Measurements from ENCODE around the gene MYADML2. TPM values are rescaled to one million over a fixed set of nuclear protein-coding genes. Genes with fewer than 3 reads are reported as not detected.
"Not testable (repeated sequence)": the region's sequence is repeated elsewhere in the genome, so short reads cannot be mapped to it uniquely, and the experiment has no call there.

The MYADML2 gene
- total RNA-seq, 2 experiments from 2014 or later: not detected

DNA sequence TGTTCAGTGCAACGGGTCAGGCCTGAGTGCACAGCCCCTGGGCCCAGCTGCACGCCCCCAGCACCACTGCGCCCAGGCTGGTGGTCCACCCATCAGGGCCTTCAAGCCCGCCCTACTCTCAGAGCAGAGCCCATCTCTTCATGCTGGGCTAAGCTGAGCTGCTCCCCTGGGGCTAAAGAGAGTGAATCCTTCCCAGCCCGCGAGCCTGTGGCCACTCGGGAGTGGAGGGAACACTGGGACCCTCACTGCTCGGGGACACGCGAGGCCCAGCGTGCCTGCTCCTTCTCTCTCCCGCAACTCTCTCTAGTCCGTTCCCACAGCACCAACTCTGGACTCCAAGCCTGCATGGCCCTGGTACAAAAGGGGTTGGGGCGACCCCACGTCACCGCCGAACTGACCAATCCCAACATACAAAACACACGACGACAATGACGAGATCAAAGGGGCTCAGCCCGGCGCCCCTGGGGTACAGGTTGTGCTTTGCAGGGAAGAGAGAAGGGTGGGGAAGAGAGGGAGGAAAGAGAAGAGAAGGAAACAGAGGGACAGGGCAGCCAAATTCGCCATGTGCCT lies 25.0 kb downstream of the MYADML2 start:
- POLR2A ChIA-PET: no interaction called here
- CTCF ChIA-PET: interaction anchor here (0.8 kb wide), 1 partner anchor 13 kb away, joined by 3 read pairs; no protein-coding TSS in a partner anchor

DNA sequence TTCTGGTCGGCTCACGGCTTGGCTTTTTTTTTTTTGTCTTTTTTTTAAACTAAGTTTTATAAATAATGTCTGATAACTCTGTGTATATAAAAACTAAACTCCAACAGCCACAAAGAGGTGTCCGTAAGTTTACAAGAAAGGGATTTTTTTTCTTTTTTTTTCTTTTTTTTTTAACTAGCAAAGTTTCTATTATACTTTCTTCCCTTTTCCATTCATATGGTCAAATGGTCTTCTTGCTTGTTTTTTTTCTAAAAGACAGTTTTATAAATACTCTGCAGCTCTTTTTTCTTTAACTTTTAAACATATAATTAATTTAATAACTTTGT lies 25.5 kb downstream of the MYADML2 start:
- CTCF ChIA-PET: interaction anchor here (0.8 kb wide), 1 partner anchor 12 kb away, joined by 3 read pairs; no protein-coding TSS in a partner anchor
- POLR2A ChIA-PET: interaction anchor here (0.6 kb wide), 1 partner anchor 681 kb away, joined by 3 read pairs; no protein-coding TSS in a partner anchor

DNA sequence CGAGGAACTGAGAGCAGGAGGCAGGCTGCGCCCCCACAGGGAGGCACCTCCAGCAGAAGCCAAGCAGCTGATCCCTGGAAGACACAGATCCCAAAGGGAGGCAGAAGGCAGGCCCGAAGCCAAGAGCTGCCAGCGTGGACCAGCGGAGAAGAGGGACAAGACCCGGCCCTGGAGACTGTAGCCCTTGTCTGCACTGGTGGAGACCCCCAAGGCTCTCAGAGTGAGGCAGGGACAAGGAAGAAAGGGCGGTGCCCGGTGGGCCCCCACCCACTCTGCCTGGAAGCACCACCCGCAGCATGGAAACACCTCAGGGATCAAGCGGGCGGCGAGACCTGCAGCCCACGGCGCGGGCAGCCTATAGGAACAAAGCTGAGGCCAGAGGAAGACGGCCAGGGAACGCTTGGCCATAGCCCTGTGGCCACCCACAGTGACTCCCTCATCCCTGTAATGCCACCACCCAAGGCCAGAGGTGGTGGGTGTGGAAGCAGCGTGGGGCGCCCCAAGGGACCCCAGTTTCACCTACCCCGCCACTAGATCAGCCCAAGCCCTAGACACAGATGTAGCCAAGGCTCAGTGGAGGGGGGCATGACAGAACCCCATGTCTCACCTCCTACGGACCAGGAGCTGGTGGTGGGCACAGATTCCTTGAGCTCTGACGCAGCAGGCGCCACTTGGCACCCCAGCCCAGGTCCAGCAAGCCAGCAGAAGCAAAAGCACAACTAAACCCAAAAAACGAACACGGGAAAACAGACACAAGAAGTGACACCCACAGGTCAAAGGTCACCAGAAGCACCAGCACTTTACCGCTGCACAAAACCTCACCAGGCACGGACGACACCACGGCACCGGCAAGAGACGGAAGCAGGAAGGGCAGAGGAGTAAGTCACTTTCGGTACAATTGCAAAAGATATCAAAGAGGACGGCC lies 26.2 kb downstream of the MYADML2 start:
- CTCF ChIA-PET: no interaction called here
- POLR2A ChIA-PET: interaction anchor here (0.6 kb wide), 1 partner anchor 682 kb away, joined by 3 read pairs; no protein-coding TSS in a partner anchor

DNA sequence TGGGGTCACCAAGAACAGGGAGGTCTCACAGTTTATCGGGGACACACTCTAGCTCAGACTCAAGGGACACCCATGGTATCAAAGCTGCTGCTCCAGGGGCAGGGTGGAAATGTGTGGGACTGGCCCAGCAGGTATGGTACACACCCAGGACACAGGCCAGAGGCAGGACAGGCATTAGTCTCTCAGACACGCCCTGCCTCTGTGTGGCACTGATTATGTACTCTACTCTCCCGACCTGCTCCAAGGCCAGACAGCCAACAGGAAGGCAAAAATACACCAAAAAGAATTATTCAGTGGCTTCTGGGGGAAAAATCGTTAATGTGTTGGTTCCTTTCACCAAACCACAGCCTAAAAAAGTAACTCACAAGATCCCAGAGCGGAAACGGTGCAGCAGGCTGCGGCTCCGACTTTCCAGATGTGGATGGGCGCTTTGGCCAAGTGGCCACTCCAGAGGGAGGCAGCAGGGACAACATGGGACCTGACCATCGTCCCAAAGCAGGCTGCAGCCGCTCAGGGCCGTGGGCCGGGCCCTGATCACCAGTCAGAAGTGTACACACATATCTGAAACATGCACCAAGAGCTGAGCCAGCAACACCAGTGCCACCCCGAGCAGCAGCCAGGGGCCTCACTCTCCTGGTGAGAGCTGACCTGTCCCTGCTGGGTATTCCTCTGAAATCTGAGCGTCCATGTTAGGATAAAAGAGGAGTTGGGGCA lies 28.0 kb downstream of the MYADML2 start:
- POLR2A ChIA-PET: no interaction called here
- CTCF ChIA-PET: no interaction called here

DNA sequence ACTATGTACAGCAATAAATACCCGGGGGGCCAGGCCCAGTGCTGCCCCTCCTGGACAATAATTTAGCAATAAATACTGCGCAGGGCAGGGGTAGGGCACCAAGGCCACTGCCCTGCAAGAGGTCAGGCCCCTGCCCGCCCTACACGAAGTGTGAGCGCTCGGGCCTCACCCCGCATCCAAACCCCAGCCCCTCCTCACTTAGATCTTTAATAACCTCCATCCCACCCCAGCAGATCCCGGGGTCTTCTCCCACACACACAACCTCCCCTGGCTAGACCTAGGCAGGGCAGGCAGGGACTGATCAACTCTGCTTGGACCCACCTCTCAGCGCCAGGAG lies 28.7 kb downstream of the MYADML2 start:
- CTCF ChIA-PET, POLR2A ChIA-PET: not testable (repeated sequence)

DNA sequence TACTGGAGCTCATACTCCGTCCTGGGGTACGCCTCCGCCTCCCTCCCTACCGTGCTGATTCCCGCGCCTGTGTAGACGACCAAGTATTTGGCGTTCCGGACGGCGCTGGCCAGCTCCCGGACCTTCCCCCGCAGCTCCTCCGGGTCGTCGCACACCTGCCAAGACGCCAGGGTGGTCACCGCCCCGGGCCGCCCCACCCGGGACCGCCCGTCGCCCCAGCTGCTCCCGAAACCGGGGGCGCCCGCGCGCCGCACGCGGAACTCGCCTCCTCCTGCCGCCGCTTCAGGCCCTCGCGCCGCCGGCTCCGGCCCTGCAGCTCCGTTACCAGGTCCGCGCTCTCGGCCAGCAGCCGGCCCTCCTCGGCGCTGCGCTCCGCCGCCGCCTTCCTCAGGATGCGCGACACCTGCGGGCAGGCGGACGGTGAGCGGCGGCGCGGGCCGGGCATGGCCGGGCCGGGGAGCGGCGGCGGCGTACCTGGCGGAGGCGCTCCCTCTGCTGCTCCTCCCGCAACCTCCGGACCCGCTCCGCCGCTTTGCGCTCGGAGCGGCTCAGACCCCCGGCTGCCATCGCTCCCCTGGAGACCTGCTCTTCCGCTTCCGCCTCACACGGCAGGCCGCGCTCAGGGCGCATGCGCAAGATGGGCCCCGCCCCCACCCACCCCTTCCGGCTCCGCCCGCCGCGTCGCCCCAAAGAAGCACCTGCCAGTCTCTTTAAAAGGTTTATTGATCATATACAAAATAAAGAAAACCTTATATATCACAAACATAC lies 29.3 kb downstream of the MYADML2 start, which contains the start of gene SIRT7:
SIRT7 (minus strand) TSS at position 612 of the 768 bp plus-strand sequence; CDS start at position 567, 45 bp downstream.
- CTCF ChIA-PET: interaction anchor here (0.9 to 1.3 kb wide), 4 partner anchors 8 to 42 kb away, joined by 3 to 6 read pairs (median 4); partner anchors contain the start of gene MAFG
- POLR2A ChIA-PET: interaction anchor here (0.8 to 1.4 kb wide), 2 partner anchors 9 to 26 kb away, joined by 5 read pairs; no protein-coding TSS in a partner anchor

DNA sequence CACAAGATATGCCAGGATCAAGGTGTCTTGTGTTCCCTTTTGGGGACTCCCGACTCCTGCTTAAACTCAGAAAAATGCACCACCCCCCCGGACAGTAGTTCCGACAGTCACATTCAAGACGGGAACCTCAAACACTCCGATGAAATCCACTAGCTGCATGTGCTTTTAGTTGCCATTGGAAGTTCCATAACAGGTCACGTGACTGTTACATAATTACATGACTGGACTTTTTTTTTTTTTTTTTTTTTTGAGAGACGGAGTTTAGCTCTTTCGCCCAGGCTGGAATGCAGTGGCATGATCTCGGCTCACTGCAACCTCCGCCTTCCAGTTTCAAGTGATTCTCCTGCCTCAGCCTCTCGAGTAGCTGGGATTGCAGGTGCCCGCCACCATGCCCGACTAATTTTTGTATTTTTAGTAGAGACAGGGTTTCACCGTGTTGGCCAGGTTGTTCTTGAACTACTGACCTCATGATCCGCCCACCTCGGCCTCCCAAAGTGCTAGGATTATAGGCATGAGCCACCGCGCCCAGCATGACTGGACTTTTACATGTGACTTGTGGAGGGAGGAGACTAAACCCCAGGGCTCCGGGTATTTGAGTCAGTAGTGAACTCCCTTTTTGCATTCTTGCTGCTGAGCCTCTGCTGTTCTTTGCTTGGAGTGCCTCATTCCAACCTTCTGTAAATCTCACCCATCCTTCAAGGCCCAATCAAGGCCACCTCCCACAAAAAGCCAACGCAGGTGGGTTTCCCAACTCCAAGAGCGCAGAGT lies 30.6 kb downstream of the MYADML2 start:
- POLR2A ChIA-PET: interaction anchor here (0.6 to 1.4 kb wide), 3 partner anchors 10 to 252 kb away, joined by 4 to 7 read pairs (median 5); no protein-coding TSS in a partner anchor

DNA sequence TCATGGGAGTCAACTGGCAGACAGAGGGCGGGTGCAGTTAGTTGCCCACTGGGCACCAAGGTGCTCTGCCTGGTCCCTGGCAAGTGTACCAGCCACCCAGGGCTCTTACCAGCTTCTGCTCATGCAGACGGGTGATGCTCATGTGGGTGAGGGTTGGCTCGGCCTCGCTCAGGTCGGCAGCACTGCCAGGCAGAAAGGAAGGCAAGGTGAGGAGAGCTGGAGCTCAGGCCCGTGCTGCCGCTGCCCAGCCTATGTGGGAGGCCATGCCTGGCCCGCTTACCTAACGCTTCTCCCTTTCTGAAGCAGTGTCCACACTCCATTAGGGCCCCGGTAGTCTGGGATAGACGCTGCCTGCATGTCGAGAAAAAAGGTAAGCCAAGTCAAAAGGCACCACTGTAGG lies 31.7 kb downstream of the MYADML2 start:
- CTCF ChIA-PET: no interaction called here
- POLR2A ChIA-PET: no interaction called here

More for the DNA sequence above, 30.6 kb downstream of the MYADML2 start:
- CTCF ChIA-PET: interaction anchor here (1.2 to 1.3 kb wide), 2 partner anchors 9 to 44 kb away, joined by 4 read pairs; no protein-coding TSS in a partner anchor

DNA sequence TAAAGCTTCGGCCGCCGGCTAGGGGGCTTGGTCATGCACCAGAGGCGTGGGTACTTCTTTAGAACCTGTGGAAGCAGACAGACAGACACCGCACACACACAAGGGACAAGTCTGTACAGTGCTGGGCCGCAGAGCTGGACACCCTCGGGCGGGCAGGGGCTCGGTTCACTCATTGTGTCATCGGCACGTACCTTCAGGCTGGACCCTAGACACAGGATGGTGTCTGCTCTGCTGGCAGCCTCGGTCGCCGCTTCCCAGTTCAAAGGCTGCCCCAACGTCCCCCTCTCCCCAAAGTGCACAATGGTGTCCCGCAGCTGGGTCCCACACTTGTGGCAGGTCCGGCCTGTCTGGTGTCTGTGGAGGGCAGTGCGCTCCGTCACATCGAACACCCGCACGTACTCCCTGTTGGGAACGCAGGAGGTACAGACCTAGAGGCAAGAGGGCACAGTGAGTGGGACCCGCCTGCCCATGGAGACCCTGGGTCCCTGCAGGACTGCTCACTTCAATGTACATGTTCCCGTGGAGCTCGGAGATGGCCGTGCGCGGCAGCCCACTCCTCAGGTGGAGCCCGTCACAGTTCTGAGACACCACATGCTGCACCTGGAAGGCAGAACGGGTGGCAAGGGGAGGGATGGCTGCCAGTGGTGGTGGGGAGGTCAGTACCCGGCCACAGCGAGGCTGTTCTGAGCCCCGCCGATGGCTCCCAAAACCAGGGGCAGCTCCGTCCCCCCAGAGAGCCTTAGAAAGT lies 32.8 kb downstream of the MYADML2 start:
- ChIA-PET POLR2A (interaction anchor here (0.5 kb wide), 1 partner anchor 56 kb away, joined by 3 read pairs; no protein-coding TSS in a partner anchor), CTCF (no interaction called here)

DNA sequence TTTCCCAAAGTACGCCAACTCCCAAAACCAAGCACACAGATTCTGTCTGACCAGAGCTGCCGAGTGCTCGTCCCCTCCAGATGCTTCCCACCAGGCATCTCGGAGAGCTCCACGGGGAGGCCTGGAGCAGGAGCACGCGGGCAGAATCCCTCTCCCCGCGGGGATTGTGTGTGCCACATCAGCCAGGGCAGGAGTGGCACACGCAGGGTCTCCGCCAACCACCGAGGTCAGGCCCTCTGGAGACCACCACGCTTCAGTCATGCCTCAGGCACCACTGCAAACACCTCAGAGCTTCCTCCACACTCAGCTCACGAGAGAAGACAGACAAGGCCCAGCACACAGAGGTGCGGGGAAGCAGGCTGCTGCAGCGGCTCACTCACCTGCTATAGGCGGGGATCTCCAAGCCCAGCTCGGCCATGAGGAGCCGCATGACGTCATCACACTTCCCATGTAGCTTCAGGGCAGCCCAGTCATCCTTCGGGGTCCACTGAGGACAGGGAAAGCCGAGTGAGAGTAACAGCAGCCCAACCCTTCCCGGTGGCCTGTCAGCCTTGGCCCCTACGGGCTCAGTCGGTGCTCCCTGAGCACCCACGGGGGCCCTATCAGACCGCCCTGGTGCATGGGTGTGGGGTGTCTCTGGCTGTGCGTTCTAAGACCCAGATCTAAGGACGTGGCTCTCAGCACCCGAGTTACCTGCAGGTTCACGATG lies 33.5 kb downstream of the MYADML2 start:
- ChIA-PET POLR2A (interaction anchor here (0.9 kb wide), 1 partner anchor 13 kb away, joined by 5 read pairs; no protein-coding TSS in a partner anchor), CTCF (no interaction called here)

DNA sequence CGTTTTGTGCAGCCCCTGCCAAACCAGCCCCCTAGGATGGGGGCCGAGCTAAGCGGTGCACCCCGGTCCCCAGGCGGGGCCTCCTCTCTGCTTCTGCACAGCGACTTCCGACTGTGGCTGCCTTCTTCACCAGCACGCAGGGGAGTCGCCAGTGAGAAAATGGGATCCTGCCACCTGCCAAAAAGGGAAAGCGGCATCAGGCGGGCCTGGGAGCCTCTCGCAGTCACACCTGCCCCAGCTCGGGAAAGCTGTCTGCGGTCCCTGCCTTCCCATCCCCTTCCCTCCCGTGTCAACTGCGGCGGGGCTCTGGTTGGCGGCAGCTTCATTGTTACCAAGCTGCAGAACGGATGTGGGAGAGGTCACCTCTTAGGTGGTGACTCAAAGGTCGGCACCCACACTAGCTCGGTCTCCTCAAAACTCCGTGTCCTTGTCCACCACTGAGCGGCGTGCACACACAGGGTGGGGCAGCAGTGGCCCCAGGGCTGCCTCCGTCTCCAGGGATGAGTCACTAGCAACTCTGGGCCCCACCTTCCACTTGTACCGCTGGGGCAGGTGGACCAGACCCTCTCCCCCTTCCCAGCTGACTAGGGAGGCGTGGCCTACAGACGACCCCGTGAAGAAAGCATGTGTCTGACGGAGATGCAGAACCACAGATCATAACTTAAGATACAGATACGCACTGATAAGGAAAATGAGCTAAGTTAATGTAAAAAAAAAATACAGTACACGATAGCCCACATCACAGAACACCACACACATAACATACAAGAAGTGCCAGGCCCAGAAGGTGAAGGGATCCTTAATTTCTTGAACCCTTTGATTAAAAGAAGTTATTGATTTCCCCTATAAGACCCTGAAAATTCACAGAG lies 34.4 kb downstream of the MYADML2 start:
- POLR2A ChIA-PET: interaction anchor here (0.9 kb wide), 1 partner anchor 14 kb away, joined by 5 read pairs; no protein-coding TSS in a partner anchor

DNA sequence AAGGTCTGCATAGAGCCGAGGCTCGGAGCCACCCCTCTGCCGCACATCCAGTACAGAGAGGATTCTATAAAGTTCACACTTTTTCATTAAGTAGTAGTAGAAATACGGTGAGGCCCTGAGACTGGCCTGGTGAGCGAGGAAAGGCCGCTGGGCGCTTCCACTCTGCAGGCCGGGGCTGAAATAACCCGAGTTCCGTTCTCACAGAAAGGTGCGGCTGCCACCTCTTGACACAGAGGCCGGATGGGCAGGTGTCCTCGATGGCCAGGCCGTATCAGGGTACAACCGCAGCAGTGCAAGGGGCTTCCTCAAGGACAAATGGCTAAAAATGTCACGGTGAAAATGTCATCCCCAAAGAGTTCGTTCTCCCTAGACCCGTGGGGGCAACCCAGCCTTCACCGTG lies 35.1 kb downstream of the MYADML2 start:
- ChIA-PET POLR2A (no interaction called here), CTCF (no interaction called here)

More for the DNA sequence above, 34.4 kb downstream of the MYADML2 start:
- CTCF ChIA-PET: no interaction called here

DNA sequence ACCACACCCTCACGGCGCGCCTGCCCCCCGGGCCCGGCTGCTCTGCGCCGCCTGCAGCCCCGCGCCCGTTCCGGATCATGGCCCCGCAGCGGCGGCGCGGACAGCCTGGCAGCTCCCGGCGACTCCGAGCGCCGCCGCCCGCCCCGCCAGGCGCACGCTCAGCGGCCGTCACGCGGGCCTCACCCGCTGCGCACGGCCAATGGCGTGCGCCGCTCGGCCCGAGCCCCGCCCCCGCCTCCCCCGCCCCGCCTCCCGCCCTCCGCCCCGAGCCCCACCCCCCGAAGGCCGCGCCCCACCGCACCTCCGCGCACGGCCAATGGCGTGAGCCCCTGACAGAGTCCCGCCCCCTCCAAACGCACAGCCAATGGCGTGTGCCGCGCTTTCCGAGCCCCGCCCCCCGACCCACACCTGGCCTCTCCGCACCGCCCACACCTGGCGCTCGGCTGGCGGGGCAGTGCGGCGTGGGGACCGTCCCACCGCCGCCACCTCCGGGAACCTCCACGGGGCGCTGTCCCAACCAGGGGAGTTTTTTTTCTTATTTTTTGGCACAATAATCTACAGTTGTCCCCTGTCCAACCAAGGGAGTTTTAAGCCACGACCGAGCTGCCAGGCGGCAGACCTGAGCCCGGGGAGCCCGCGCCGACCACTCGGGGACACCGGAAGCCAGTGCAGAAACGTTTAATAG lies 35.6 kb downstream of the MYADML2 start, which contains the start of gene PCYT2:
PCYT2 (minus strand) TSS at position 123 of the 685 bp plus-strand sequence; CDS start at position 79, 44 bp downstream.
- POLR2A ChIA-PET: no interaction called here
- CTCF ChIA-PET: no interaction called here

DNA sequence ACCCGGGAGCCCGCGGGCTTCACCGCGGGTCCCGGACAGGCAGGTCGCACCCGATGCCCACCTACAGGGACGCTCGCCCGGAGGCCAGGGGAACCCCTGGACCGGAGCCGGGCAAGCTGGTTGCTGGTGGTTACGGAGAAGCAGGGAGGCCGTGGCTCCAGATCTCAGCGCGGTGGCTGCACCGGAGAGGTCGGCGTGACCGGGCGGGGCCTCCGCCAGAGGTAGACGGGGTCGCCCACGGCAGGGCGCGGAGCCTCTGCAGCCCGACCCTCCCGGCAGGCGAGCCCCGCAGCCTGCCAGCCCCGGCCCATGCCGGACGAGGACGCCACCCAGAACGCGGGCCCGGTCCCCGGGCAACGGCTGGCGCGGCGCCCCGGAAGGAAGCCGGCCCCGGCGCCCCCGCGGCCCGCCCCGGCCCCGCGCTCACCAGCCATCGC lies 36.2 kb downstream of the MYADML2 start:
- ChIA-PET POLR2A (no interaction called here), CTCF (no interaction called here)

Measured in activated CD8-positive, alpha-beta memory T cell treated with anti-CD3 and anti-CD28 coated beads for 36 hours (primary cell).